Endothelial cell of umbilical vein (primary cell): ENCODE results near the gene ATP12A. TPM values are rescaled to one million over a fixed set of nuclear protein-coding genes. Genes with fewer than 3 reads are reported as not detected.

Experiments
- BruUV-seq: library from RNA; stranded (reverse); fragments of 400-500 nt; replicated peaks from 2 replicates; lab custom pipeline; 2021; lab: Mats Ljungman, UMichigan
- CTCF ChIA-PET: fragments of 300-600, 350-600 bp; sonication (Branson Sonifier 250); formaldehyde crosslinking; loops from one replicate; lab custom pipeline; 2021; ENCODE audit warnings: antibody characterized with exemption, inconsistent platforms; lab: Charles Lee
- POLR2A ChIA-PET: fragments of 300-600, 350-600 bp; sonication (Branson Sonifier 250); formaldehyde crosslinking; loops from one replicate; lab custom pipeline; 2021; ENCODE audit warnings: antibody characterized with exemption, inconsistent platforms; lab: Charles Lee
- DNase-seq: peaks from one replicate; pipeline ENCODE4 v3.0.0-alpha.2; 2011; ENCODE audit warnings: low read depth, low spot score
- FAIRE-seq: peaks from 2 replicates; lab custom pipeline; 2011; peaks lifted over from hg19 to GRCh38; lab: Jason Lieb, UNC
- H2AFZ ChIP-seq: 2 replicates; pipeline ENCODE4 v1.6.0; 2012; ENCODE audit warnings: low read depth, low read length, control low read depth, inconsistent platforms
- H3K27ac ChIP-seq: 2 replicates; pipeline ENCODE4 v1.5.1; 2011; ENCODE audit warnings: low read depth, mild to moderate bottlenecking, control low read depth, low read length, moderate library complexity; ENCODE audit not compliant: insufficient read depth
- H3K27me3 ChIP-seq, 2 experiments: 2 replicates each; pipeline versions ENCODE4 v1.6.0 to v1.6.1; 2011; ENCODE audit warnings: low read length in 2 of 2, mixed read lengths in 1 of 2; ENCODE audit not compliant: control insufficient read depth in 2 of 2, insufficient read depth in 2 of 2
- H3K36me3 ChIP-seq, 2 experiments: 2 replicates in 1 of 2; 3 replicates in 1 of 2; pipeline ENCODE4 v1.5.1; 2011; ENCODE audit warnings: low read length in 2 of 2, mild to moderate bottlenecking in 1 of 2, moderate library complexity in 1 of 2; ENCODE audit not compliant: control insufficient read depth in 2 of 2, insufficient read depth in 2 of 2; ENCODE audit errors: extremely low read depth in 1 of 2
- H3K4me1 ChIP-seq: 3 replicates; pipeline ENCODE4 v1.5.1; 2011; ENCODE audit warnings: mild to moderate bottlenecking, low read length; ENCODE audit not compliant: control insufficient read depth, insufficient read depth; ENCODE audit errors: extremely low read depth
- H3K4me2 ChIP-seq: 2 replicates; pipeline ENCODE4 v1.6.1; 2011; ENCODE audit warnings: low read length, control low read depth, mixed read lengths; ENCODE audit not compliant: insufficient read depth
- H3K4me3 ChIP-seq, 3 experiments: fragments of 200-600 bp in 1 of 3; sonication (generic), shearing (Covaris generic) in 1 of 3; replicated peaks in 1 of 3; 2 replicates each; pipeline ENCODE4 v1.5.1; 2011 to 2016; ENCODE audit warnings: control low read depth in 3 of 3, low read length in 3 of 3, mild to moderate bottlenecking in 2 of 3, inconsistent platforms in 1 of 3, low read depth in 1 of 3, moderate library complexity in 1 of 3; ENCODE audit not compliant: insufficient read depth in 1 of 3
- H3K79me2 ChIP-seq: 2 replicates; pipeline ENCODE4 v1.6.0; 2012; ENCODE audit warnings: low read length, inconsistent platforms; ENCODE audit not compliant: control insufficient read depth, insufficient read depth
- H3K9ac ChIP-seq: replicated peaks from 2 replicates; pipeline ENCODE3; 2011; ENCODE audit warnings: low read length, control low read depth; ENCODE audit not compliant: insufficient read depth; ENCODE audit errors: extremely low read depth
- H3K9me1 ChIP-seq: replicated peaks from 3 replicates; pipeline ENCODE4 v1.6.0; 2011; ENCODE audit warnings: mild to moderate bottlenecking, low read length; ENCODE audit not compliant: control insufficient read depth, insufficient read depth; ENCODE audit errors: extremely low read depth
- H3K9me3 ChIP-seq: replicated peaks from 2 replicates; pipeline ENCODE4 v1.5.1; 2012; ENCODE audit warnings: low read length, inconsistent platforms; ENCODE audit not compliant: control insufficient read depth, insufficient read depth
- H4K20me1 ChIP-seq: replicated peaks from 2 replicates; pipeline ENCODE3; 2011; ENCODE audit warnings: mild to moderate bottlenecking, low read length; ENCODE audit not compliant: control insufficient read depth, insufficient read depth; ENCODE audit errors: extremely low read depth
- EZH2 ChIP-seq: IDR thresholded peaks from 2 replicates; pipeline ENCODE4 v1.6.1; 2012; ENCODE audit warnings: borderline replicate concordance, low read depth, mild to moderate bottlenecking, moderate library complexity, low read length, inconsistent platforms; ENCODE audit not compliant: severe bottlenecking
- FOS ChIP-seq: IDR thresholded peaks from 2 replicates; pipeline ENCODE4 v1.6.1; 2011; ENCODE audit warnings: mild to moderate bottlenecking, low read length, moderate library complexity, borderline replicate concordance; ENCODE audit not compliant: insufficient read depth
- GATA2 ChIP-seq: IDR thresholded peaks from 2 replicates; pipeline ENCODE4 v1.7.0; 2011; ENCODE audit warnings: low read depth, mild to moderate bottlenecking, moderate library complexity, mixed read lengths, low read length; ENCODE audit not compliant: insufficient read length, insufficient read depth
- JUN ChIP-seq: IDR thresholded peaks from 2 replicates; pipeline ENCODE4 v1.6.1; 2011; ENCODE audit warnings: borderline replicate concordance, low read depth; ENCODE audit not compliant: insufficient read length, insufficient read depth
- MYC ChIP-seq: IDR thresholded peaks from one replicate; pipeline ENCODE4 v1.6.1; 2011; ENCODE audit warnings: mild to moderate bottlenecking, low read depth, low read length
- POLR2AphosphoS5 ChIP-seq: IDR thresholded peaks from 2 replicates; pipeline ENCODE4 v1.6.1; 2012; ENCODE audit warnings: low read depth, mild to moderate bottlenecking, control low read depth, low read length, moderate library complexity; ENCODE audit not compliant: insufficient read depth
- dilution Hi-C: fragments of 300-500 bp; cut with MboI; formaldehyde crosslinking; loops from one replicate; pipeline ENCODE4 v1.15.0; 2019; ENCODE audit warnings: low sequenced_read_pairs; ENCODE audit not compliant: extremely low pct_ligation_motif_present
- intact Hi-C: fragments of 100-400 bp; cut with micrococcal nuclease; formaldehyde crosslinking; loops from one replicate; pipeline ENCODE4 v1.10.0; 2022
- polyA plus RNA-seq, 4 experiments: library from polyadenylated mRNA; depleted of rRNA in 3 of 4; stranded (reverse) in 3 of 4; unstranded in 1 of 4; fragments of >200 nt; gene quantifications; 2 replicates each; pipeline versions ENCODE4 v1.2.1 to v1.2.3, GENCODE V29; 2011 to 2012; ENCODE audit warnings: missing spikeins in 1 of 4
- total RNA-seq: library from RNA; stranded (reverse); gene quantifications from 2 replicates; pipeline ENCODE4 v1.2.3, GENCODE V29; 2021
- TF ChIP-seq, protein P1 (sequence below): IDR thresholded peaks from 2 replicates; pipeline ENCODE4 v1.6.1; 2011; ENCODE audit not compliant: insufficient read depth, insufficient read length

ATP12A gene
- total and polyA plus RNA-seq, 2 donors (not counting 3 experiments of a cell fraction or from before 2014, with no cell fraction given) = not detected

- Histone ChIP-seq H3K9me3 (no peaks in the 10 kb centered on the region), H3K4me1 (no peaks in the 10 kb centered on the region), H3K9me1 (no peaks in the 10 kb centered on the region), H3K36me3 (no peaks in the 10 kb centered on the region), H3K79me2 (no peaks in the 10 kb centered on the region), H3K4me2 (no peak overlapping the region), H3K27me3 (no peaks in the 10 kb centered on the region), H3K9ac (no peak overlapping the region), H4K20me1 (no peaks in the 10 kb centered on the region), H3K4me3 (no peak overlapping the region), H2AFZ (no peak overlapping the region), H3K27ac (no peak overlapping the region)
- TF ChIP-seq GATA2 (no peak), POLR2AphosphoS5 (no peak), FOS (no peak), MYC (no peak), EZH2 (no peak), JUN (no peak)
- TF ChIP-seq, protein P1, sequence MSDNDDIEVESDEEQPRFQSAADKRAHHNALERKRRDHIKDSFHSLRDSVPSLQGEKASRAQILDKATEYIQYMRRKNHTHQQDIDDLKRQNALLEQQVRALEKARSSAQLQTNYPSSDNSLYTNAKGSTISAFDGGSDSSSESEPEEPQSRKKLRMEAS = no peak
- intact Hi-C loops (no loop called here), dilution Hi-C loops (no loop called here)
- DNase-seq = no peak
- CTCF ChIA-PET = interaction anchor here (0.6 to 0.8 kb wide), 2 partner anchors 26 to 49 kb away, joined by 3 to 4 read pairs; no protein-coding TSS in a partner anchor
- BruUV-seq = no TSS peak
- no peak for FAIRE-seq
- POLR2A ChIA-PET = no interaction called here
Observed at GRCh38 chr13:24717217-24717616, 37.0 kb downstream of the ATP12A start.
